Mammary epithelial cell (primary cell): Measurements from ENCODE around the gene LCE1D.

Experiments used
- CTCF ChIP-seq, 2 donors: IDR thresholded peaks in 1 of 2; conservative IDR thresholded peaks in 1 of 2; 2 replicates each; pipeline ENCODE4 v1.5.1; 2011 to 2012; ENCODE audit warnings: inconsistent platforms in 2 of 2, low read length in 2 of 2, mild to moderate bottlenecking in 2 of 2, control low read depth in 1 of 2, low read depth in 1 of 2; ENCODE audit not compliant: insufficient read depth in 1 of 2; ENCODE audit errors: extremely low read depth in 1 of 2
- EZH2 ChIP-seq: IDR thresholded peaks from 2 replicates; pipeline ENCODE4 v1.6.1; 2012; ENCODE audit warnings: low read length, inconsistent platforms, borderline replicate concordance

GRCh38 chr1:152827173-152827572, 30.7 kb downstream of the LCE1D start, which contains the start of gene LCE1A:
- no peak for TF ChIP-seq CTCF (conservative IDR thresholded peaks at IDR 0.05 in 1 of 2, IDR thresholded peaks at IDR 0.05 in 1 of 2; ENCODE audit: extremely low read depth in 1 of 2, insufficient read depth in 1 of 2, low read depth in 1 of 2, low read length in 2 of 2)
- TF ChIP-seq EZH2: no peak
